Stomach (tissue), 9 donors: ENCODE measurements around the gene FBXO34. TPM values are rescaled to one million over a fixed set of nuclear protein-coding genes. Genes with fewer than 3 reads are reported as not detected.
A peak's percentile ranks its signal among the peaks of the same experiment; 100 is the strongest.
"Not testable (repeated sequence)": the region's sequence is repeated elsewhere in the genome, so short reads cannot be mapped to it uniquely, and the experiment has no call there.

Experiments
- DNase-seq, 2 donors: peaks; one replicate each; pipeline versions ENCODE4 v3.0.0 to v3.0.0-alpha.2; 2013 to 2019
- H3K27ac ChIP-seq, 5 donors: fragments of 200-600 bp in 4 of 5; sonication (generic) in 4 of 5; one replicate each; pipeline ENCODE4 v1.5.1; 2013 to 2019; ENCODE audit warnings: mild to moderate bottlenecking in 1 of 5, moderate library complexity in 1 of 5
- H3K27me3 ChIP-seq, 3 donors: fragments of 200-600 bp; sonication (generic); one replicate each; pipeline ENCODE4 v1.5.1; 2017 to 2019; ENCODE audit warnings: mixed run types in 1 of 3
- H3K36me3 ChIP-seq, 4 donors: fragments of 200-600 bp; sonication (generic); 1 replicate in 3 of 4; 2 replicates in 1 of 4; pipeline ENCODE4 v1.5.1; 2016 to 2019
- H3K4me1 ChIP-seq, 4 donors: fragments of 200-600 bp; sonication (generic); one replicate each; pipeline ENCODE4 v1.5.1; 2016 to 2019
- H3K4me3 ChIP-seq, 4 donors: fragments of 200-600 bp; sonication (generic) in 3 of 4; one replicate each; pipeline ENCODE4 v1.5.1; 2016 to 2019; ENCODE audit warnings: mild to moderate bottlenecking in 1 of 4
- H3K9me3 ChIP-seq, 4 donors: fragments of 200-600 bp; sonication (generic); one replicate each; pipeline ENCODE4 v1.5.1; 2016 to 2019
- EP300 ChIP-seq: sonication (generic); formaldehyde crosslinking; IDR thresholded peaks from one replicate; pipeline ENCODE4 v1.6.1; 2017; ENCODE audit warnings: antibody characterized with exemption
- POLR2A ChIP-seq, 4 donors: fragments of 450-650 bp; IDR thresholded peaks; one replicate each; pipeline ENCODE4 v1.6.1; 2016; ENCODE audit warnings: antibody characterized with exemption in 4 of 4, control low read depth in 2 of 4, mild to moderate bottlenecking in 1 of 4, moderate library complexity in 1 of 4
- POLR2AphosphoS5 ChIP-seq, 3 donors: sonication (generic); formaldehyde crosslinking; IDR thresholded peaks; one replicate each; pipeline ENCODE4 v1.6.1; 2016; ENCODE audit warnings: antibody characterized with exemption in 3 of 3
- WGBS, 5 donors: extraction: QIAGEN DNeasy Blood & Tissue Kit in 3 of 5; methylation state at CpG; one replicate each; pipeline versions ENCODE4 v1.1.5 to v1.1.7; 2013 to 2018; 5-methylcytosine and 5-hydroxymethylcytosine counted together
- intact Hi-C: fragments of 100-400 bp; cut with DNase I; formaldehyde crosslinking; loops from one replicate; pipeline ENCODE4 v1.15.1; 2023; ENCODE audit warnings: low total_unique reads
- polyA plus RNA-seq, 3 donors: library from polyadenylated mRNA; stranded (reverse); fragments of 200-250 nt; gene quantifications; one replicate each; pipeline ENCODE4 v1.2.3, GENCODE V29; 2013
- total RNA-seq, 5 donors: library from RNA; depleted of rRNA; stranded (reverse); fragments of >200 nt; gene quantifications; one replicate each; pipeline versions ENCODE4 v1.1.0 to v1.2.3, GENCODE V29; 2014 to 2016
- TF ChIP-seq, protein P1 (sequence below), 7 experiments: fragments of 450-650 bp in 4 of 7; fragments of 200-600 bp in 3 of 7; sonication (generic) in 3 of 7; IDR thresholded peaks; one replicate each; pipeline ENCODE4 v1.5.1; 2016 to 2019; ENCODE audit warnings: antibody characterized with exemption in 7 of 7, control low read depth in 2 of 7, mild to moderate bottlenecking in 1 of 7
- donor health status: healthy with polysubstance abuse.
- donor health status: Bipolar disorder and iron deficiency.
- donor health status: healthy.

The FBXO34 gene
- total and polyA plus RNA-seq, 8 donors = 6.7 to 55.0 (median 27.2) TPM

- peaks cover 10 to 14% (median 12%) of the 10 kb centered on the region in 4 donors for H3K9me3 ChIP-seq
- intact Hi-C loops = no loop called here
- H3K4me3 ChIP-seq = no peak overlapping the region
- H3K36me3 ChIP-seq = peaks cover 0 to 14% (median 7%) of the 10 kb centered on the region in 4 donors
- no peak overlapping the region for H3K27ac ChIP-seq
- no peaks in the 10 kb centered on the region for H3K27me3 ChIP-seq
- whole genome bisulfite sequencing, 5 donors = 71 to 82% (median 73%) methylated on average over 2 of the region's 2 CpGs
- DNase-seq = no peak
- peaks cover 5 to 77% (median 47%) of the 10 kb centered on the region in 4 donors for H3K4me1 ChIP-seq
- no peak for TF ChIP-seq EP300
- TF ChIP-seq, protein P1, sequence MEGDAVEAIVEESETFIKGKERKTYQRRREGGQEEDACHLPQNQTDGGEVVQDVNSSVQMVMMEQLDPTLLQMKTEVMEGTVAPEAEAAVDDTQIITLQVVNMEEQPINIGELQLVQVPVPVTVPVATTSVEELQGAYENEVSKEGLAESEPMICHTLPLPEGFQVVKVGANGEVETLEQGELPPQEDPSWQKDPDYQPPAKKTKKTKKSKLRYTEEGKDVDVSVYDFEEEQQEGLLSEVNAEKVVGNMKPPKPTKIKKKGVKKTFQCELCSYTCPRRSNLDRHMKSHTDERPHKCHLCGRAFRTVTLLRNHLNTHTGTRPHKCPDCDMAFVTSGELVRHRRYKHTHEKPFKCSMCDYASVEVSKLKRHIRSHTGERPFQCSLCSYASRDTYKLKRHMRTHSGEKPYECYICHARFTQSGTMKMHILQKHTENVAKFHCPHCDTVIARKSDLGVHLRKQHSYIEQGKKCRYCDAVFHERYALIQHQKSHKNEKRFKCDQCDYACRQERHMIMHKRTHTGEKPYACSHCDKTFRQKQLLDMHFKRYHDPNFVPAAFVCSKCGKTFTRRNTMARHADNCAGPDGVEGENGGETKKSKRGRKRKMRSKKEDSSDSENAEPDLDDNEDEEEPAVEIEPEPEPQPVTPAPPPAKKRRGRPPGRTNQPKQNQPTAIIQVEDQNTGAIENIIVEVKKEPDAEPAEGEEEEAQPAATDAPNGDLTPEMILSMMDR (IDR thresholded peaks at IDR 0.05) = no peak
- no peak for TF ChIP-seq POLR2A (IDR thresholded peaks at IDR 0.05)
- no peak for TF ChIP-seq POLR2AphosphoS5 (IDR thresholded peaks at IDR 0.05)
Observed at GRCh38 chr14:55309154-55309553, 37.9 kb downstream of the FBXO34 start.

- intact Hi-C loops = no loop called here
- peak in 1 of 2 donors; percentile 22 for DNase-seq
- no peak overlapping the region for H3K4me3 ChIP-seq
- H3K4me1 ChIP-seq = peaks cover 5 to 70% (median 44%) of the 10 kb centered on the region in 4 donors
- peak overlapping the region in 1 of 5 donors; percentile 29 for H3K27ac ChIP-seq
- no peaks in the 10 kb centered on the region for H3K27me3 ChIP-seq
- 29 to 56% (median 33%) methylated on average over 1 of the region's 1 CpG for WGBS, 5 donors
- peaks cover 10 to 14% (median 12%) of the 10 kb centered on the region in 4 donors for H3K9me3 ChIP-seq
- TF ChIP-seq EP300 (no peak), POLR2AphosphoS5 (IDR thresholded peaks at IDR 0.05) (peak in 1 of 3 donors; percentile 24)
- peaks cover 0 to 14% (median 7%) of the 10 kb centered on the region in 4 donors for H3K36me3 ChIP-seq
Observed at GRCh38 chr14:55309761-55310365, 38.6 kb downstream of the FBXO34 start.

DNA sequence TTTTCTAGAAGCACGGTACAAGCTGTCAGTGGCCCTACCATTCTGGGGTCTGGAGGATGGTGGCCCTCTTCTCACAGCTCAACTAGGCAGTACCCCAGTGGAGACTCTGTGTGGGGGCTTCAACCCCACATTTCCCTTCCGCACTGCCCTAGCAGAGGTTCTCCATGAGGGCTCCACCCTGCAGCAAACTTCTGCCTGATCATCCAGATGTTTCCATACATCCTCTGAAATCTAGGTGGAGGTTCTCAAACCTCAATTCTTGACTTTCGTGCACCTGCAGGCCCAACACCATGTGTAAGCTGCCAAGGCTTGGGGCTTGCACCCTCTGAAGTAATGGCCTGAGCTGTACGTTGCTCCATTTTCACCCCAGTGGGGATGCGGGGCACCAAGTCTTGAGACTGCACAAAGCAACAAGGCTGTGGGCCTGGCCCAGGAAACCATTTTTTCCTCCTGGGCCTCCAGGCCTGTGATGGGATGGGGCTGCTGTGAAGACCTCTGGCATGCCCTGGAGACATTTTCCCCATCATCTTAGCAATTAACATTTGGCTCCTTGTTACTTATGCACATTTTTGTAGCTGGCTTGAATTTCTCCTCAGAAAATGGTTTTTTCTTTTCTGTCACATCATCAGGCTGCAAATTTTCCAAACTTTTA is 41.3 kb downstream of the FBXO34 start:
- H3K27me3 ChIP-seq, intact Hi-C loops, H3K27ac ChIP-seq, DNase-seq, H3K4me3 ChIP-seq: not testable (repeated sequence)
- Histone ChIP-seq H3K36me3 (peaks cover 0 to 27% (median 14%) of the 10 kb centered on the region in 4 donors), H3K9me3 (peaks cover 10 to 14% (median 12%) of the 10 kb centered on the region in 4 donors), H3K4me1 (peaks cover 5 to 64% (median 33%) of the 10 kb centered on the region in 4 donors)
- WGBS, 5 donors = 91 to 100% (median 98%) methylated on average over 5 of the region's 5 CpGs

DNA sequence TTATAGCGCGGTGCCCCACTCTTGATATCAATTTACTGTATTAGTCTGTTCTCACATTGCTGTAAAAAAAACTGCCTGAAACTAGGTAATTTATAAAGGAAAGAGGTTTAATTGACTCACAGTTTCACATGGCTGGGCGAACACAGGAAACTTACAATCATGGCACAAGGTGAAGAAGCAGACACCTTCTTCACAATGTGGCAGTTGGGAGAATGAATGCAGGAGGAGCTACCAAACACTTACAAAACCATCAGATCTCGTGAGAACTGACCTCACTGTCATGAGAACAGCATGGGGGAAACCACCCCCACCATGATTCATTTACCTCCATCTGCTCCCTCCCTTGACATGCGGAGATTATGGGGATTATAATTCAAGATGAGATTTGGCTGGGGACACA is 42.3 kb downstream of the FBXO34 start:
- TF ChIP-seq EP300 = no peak
- TF ChIP-seq, protein P1 (IDR thresholded peaks at IDR 0.05) = no peak
- TF ChIP-seq POLR2A (IDR thresholded peaks at IDR 0.05) = no peak
- TF ChIP-seq POLR2AphosphoS5 (IDR thresholded peaks at IDR 0.05) = no peak
- H3K4me1 ChIP-seq = peaks cover 5 to 54% (median 25%) of the 10 kb centered on the region in 4 donors
- peaks cover 0 to 27% (median 14%) of the 10 kb centered on the region in 4 donors for H3K36me3 ChIP-seq
- no peak for DNase-seq
- 92 to 97% (median 95%) methylated on average over 5 of the region's 5 CpGs for WGBS, 5 donors
- H3K27me3 ChIP-seq = no peaks in the 10 kb centered on the region
- H3K27ac ChIP-seq = no peak overlapping the region
- intact Hi-C loops = no loop called here
- H3K4me3 ChIP-seq = no peak overlapping the region
- H3K9me3 ChIP-seq = peaks cover 10 to 14% (median 12%) of the 10 kb centered on the region in 4 donors

DNA sequence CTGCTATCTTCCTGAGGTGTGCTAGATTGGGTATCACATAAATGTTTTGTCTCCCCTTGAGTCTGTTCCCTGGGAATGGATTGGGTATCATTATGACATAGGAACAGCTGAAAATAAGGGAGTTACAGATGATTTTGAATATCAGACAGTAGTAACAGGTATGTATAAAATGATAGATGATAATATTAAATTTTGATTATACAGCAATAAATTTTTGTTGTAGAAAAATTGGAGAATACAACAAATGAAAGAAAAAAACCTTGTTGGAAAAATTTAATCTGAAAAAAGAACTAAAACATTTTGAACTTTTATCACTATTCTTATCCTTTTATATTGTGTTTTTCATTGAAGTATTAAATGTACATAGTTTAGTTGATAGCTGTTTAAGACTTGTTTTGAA is 43.2 kb downstream of the FBXO34 start:
- no peak overlapping the region for H3K4me3 ChIP-seq
- peaks cover 10 to 14% (median 12%) of the 10 kb centered on the region in 4 donors for H3K9me3 ChIP-seq
- H3K36me3 ChIP-seq = peaks cover 0 to 27% (median 14%) of the 10 kb centered on the region in 4 donors
- TF ChIP-seq POLR2AphosphoS5 (IDR thresholded peaks at IDR 0.05) (no peak), POLR2A (IDR thresholded peaks at IDR 0.05) (no peak), EP300 (no peak)
- TF ChIP-seq, protein P1 (IDR thresholded peaks at IDR 0.05) = no peak
- no peaks in the 10 kb centered on the region for H3K27me3 ChIP-seq
- H3K4me1 ChIP-seq = peaks cover 5 to 44% (median 19%) of the 10 kb centered on the region in 4 donors
- no peak overlapping the region for H3K27ac ChIP-seq
- intact Hi-C loops = no loop called here
- no peak for DNase-seq
